ENCODE results near the gene KDM5C. TPM values are rescaled to one million over a fixed set of nuclear protein-coding genes. Genes with fewer than 3 reads are reported as not detected.

KDM5C gene
- total RNA-seq, 1 experiment from 2014 or later: 98.7 TPM

DNA sequence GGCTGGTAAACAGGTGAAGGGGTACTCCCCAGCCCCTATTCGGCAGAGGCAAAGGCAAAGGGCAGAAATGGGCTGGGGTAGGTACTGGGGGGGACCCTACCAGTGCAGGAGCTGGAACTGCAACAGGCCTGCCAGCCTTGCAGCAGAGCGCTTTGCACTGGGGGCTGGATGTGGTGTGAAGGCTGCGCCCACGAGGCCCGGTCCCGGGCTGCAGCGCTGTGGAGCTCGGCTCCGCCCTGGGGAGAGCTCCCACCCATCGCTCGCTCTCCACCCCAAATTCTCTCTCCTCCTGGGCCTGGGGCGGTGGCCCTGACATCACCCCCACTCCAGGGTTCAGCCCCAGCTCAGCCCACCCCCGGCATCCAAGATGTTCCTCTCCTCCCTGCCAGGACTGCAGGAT, 32.2 kb upstream of the KDM5C start:
- H3K27ac Mint-ChIP-seq: peak overlapping the region in 1 of 3 experiments; percentile 84; a peak in 2 of 7 replicates
- H3K4me3 Mint-ChIP-seq: peak overlapping the region; percentile 14 to 42; a peak in 4 of 5 replicates
- peaks cover 3 to 10% of the 10 kb centered on the region in 2 experiments for H3K4me1 Mint-ChIP-seq
- H3K18ac ChIP-seq (ENCODE audit: insufficient read length, low read depth, low read length): peak overlapping the region; percentile 11
- H2BK5ac ChIP-seq (ENCODE audit: insufficient read length, low read length): no peak overlapping the region
- no peak overlapping the region for H2BK12ac ChIP-seq (ENCODE audit: insufficient read length, low read depth, low read length)
- no peak overlapping the region for H3K27ac ChIP-seq (ENCODE audit: insufficient read length, low read depth, low read length)
- no peak overlapping the region for H2BK120ac ChIP-seq (ENCODE audit: low read depth, low read length, poor library complexity, severe bottlenecking)
- no CpG with 5 or more reads among the region's 13 CpGs for WGBS (ENCODE audit: extremely low coverage, insufficient read length, low lambda C conversion rate)
- H4K8ac ChIP-seq (replicated peaks; ENCODE audit: insufficient read length, low read depth, low read length): no peak overlapping the region
- H3K79me2 ChIP-seq (ENCODE audit: insufficient read depth, low read length): no peaks in the 10 kb centered on the region
- no peak overlapping the region for H3K9ac ChIP-seq (ENCODE audit: extremely low read depth, insufficient read length, low read length)
- H3K36me3 Mint-ChIP-seq (ENCODE audit: insufficient read depth in 1 of 3, low read depth in 3 of 3): peaks cover 11 to 33% (median 15%) of the 10 kb centered on the region in 3 experiments
- no peak overlapping the region for H2BK15ac ChIP-seq (ENCODE audit: low read depth, low read length)
- no peak overlapping the region for H2AFZ ChIP-seq (ENCODE audit: low read length)
- H3T11ph ChIP-seq (ENCODE audit: low read length): no peak overlapping the region
- H3K9me3 ChIP-seq (ENCODE audit: control insufficient read depth, low read depth, low read length): peaks cover 28% of the 10 kb centered on the region
- H3K79me1 ChIP-seq (ENCODE audit: insufficient read depth, low read depth, low read length, poor library complexity, severe bottlenecking): no peaks in the 10 kb centered on the region
- no peaks in the 10 kb centered on the region for H3K27me3 ChIP-seq (ENCODE audit: insufficient read depth, low read length)
- H3K23ac ChIP-seq (ENCODE audit: insufficient read length, low read depth, low read length): no peak overlapping the region
- no peak overlapping the region for H3K4me2 ChIP-seq (ENCODE audit: insufficient read depth, insufficient read length, low read length)
- H3K9me3 Mint-ChIP-seq: peaks cover 72 to 78% of the 10 kb centered on the region in 2 experiments
- H3K23me2 ChIP-seq (ENCODE audit: insufficient read length, low read depth, low read length, poor library complexity, severe bottlenecking): no peaks in the 10 kb centered on the region
- no peak overlapping the region for H4K91ac ChIP-seq (ENCODE audit: insufficient read length, low read depth, low read length)
- no peak overlapping the region for H2BK20ac ChIP-seq (ENCODE audit: low read depth, low read length, poor library complexity, severe bottlenecking)
- no peak overlapping the region for H3K56ac ChIP-seq (ENCODE audit: insufficient read length, low read depth, low read length)
- no peak overlapping the region for H3K4ac ChIP-seq (ENCODE audit: low read depth, low read length)
- no peak for DNase-seq
- H4K20me1 ChIP-seq (ENCODE audit: control insufficient read depth, insufficient read depth, insufficient read length): no peaks in the 10 kb centered on the region
- H2AK5ac ChIP-seq (ENCODE audit: insufficient read length, low read length): no peak overlapping the region
- no peaks in the 10 kb centered on the region; the same call in 1 of the 2 replicates for H3K4me1 ChIP-seq (ENCODE audit: insufficient read depth, low read length)
- TF ChIP-seq, protein P1, sequence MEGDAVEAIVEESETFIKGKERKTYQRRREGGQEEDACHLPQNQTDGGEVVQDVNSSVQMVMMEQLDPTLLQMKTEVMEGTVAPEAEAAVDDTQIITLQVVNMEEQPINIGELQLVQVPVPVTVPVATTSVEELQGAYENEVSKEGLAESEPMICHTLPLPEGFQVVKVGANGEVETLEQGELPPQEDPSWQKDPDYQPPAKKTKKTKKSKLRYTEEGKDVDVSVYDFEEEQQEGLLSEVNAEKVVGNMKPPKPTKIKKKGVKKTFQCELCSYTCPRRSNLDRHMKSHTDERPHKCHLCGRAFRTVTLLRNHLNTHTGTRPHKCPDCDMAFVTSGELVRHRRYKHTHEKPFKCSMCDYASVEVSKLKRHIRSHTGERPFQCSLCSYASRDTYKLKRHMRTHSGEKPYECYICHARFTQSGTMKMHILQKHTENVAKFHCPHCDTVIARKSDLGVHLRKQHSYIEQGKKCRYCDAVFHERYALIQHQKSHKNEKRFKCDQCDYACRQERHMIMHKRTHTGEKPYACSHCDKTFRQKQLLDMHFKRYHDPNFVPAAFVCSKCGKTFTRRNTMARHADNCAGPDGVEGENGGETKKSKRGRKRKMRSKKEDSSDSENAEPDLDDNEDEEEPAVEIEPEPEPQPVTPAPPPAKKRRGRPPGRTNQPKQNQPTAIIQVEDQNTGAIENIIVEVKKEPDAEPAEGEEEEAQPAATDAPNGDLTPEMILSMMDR (conservative IDR thresholded peaks at IDR 0.05): no peak
- no peak overlapping the region for H4K5ac ChIP-seq (ENCODE audit: insufficient read length, low read depth, low read length)
- no peak overlapping the region for H3K14ac ChIP-seq (ENCODE audit: insufficient read depth, low read length)
- H3K27me3 Mint-ChIP-seq (ENCODE audit: low read depth): no peaks in the 10 kb centered on the region; the same call in none of the 2 replicates
